Measurements from ENCODE around the gene UPF1. TPM values are rescaled to one million over a fixed set of nuclear protein-coding genes. Genes with fewer than 3 reads are reported as not detected.
"Not testable (repeated sequence)": the region's sequence is repeated elsewhere in the genome, so short reads cannot be mapped to it uniquely, and the experiment has no call there.

UPF1 gene
- total RNA-seq, 1 donor from 2014 or later: 106 TPM

GRCh38 chr19:18898607-18899408, 67.0 kb downstream of the UPF1 start:
- no peak for DNase-seq (ENCODE audit: low read depth)

GRCh38 chr19:18899624-18900560, 68.1 kb downstream of the UPF1 start:
- DNase-seq (ENCODE audit: low read depth): no peak

GRCh38 chr19:18900700-18901481, 69.1 kb downstream of the UPF1 start:
- DNase-seq (ENCODE audit: low read depth): no peak

- DNase-seq (ENCODE audit: low read depth): no peak
These were observed 69.7 kb downstream of the UPF1 start for GRCh38 chr19:18901491-18901890.

- DNase-seq (ENCODE audit: low read depth): not testable (repeated sequence)
These were observed 70.8 kb downstream of the UPF1 start for GRCh38 chr19:18902519-18902918.

- no peak for DNase-seq (ENCODE audit: low read depth)
These were observed 71.6 kb downstream of the UPF1 start for GRCh38 chr19:18903156-18904037.

- DNase-seq (ENCODE audit: low read depth): no peak
These were observed 72.7 kb downstream of the UPF1 start for GRCh38 chr19:18904334-18905057.

GRCh38 chr19:18905058-18905456, 73.3 kb downstream of the UPF1 start:
- no peak for DNase-seq (ENCODE audit: low read depth)

- no peak for DNase-seq (ENCODE audit: low read depth)
These were observed 73.9 kb downstream of the UPF1 start for GRCh38 chr19:18905513-18906236.

GRCh38 chr19:18906605-18907519, 75.1 kb downstream of the UPF1 start:
- no peak for DNase-seq (ENCODE audit: low read depth)

GRCh38 chr19:18908917-18909619, 77.3 kb downstream of the UPF1 start:
- no peak for DNase-seq (ENCODE audit: low read depth)

- DNase-seq (ENCODE audit: low read depth): no peak
These were observed 78.3 kb downstream of the UPF1 start for GRCh38 chr19:18910010-18910409.

- no peak for DNase-seq (ENCODE audit: low read depth)
These were observed 79.2 kb downstream of the UPF1 start for GRCh38 chr19:18910801-18911436.

- DNase-seq (ENCODE audit: low read depth): no peak
These were observed 81.2 kb downstream of the UPF1 start for GRCh38 chr19:18912933-18913332.

- no peak for DNase-seq (ENCODE audit: low read depth)
These were observed 81.7 kb downstream of the UPF1 start for GRCh38 chr19:18913466-18913865.

GRCh38 chr19:18915639-18916038, 83.9 kb downstream of the UPF1 start:
- DNase-seq (ENCODE audit: low read depth): peak; percentile 25

GRCh38 chr19:18917593-18917992, 85.8 kb downstream of the UPF1 start:
- DNase-seq (ENCODE audit: low read depth): not testable (repeated sequence)
